Adrenal gland (tissue), 5 donors: ENCODE data around the gene BRIP1.

Experiments used
- CTCF ChIP-seq, 6 experiments: fragments of 450-650 bp in 4 of 6; fragments of 200-600 bp in 2 of 6; sonication (generic) in 1 of 6; IDR thresholded peaks; 1 replicate in 5 of 6; 2 replicates in 1 of 6; pipeline versions ENCODE4 v1.5.1 to v1.8.0; 2016 to 2021; ENCODE audit warnings: antibody characterized with exemption in 6 of 6, mild to moderate bottlenecking in 2 of 6, moderate library complexity in 1 of 6
- POLR2A ChIP-seq, 2 donors: fragments of 450-650 bp; IDR thresholded peaks; one replicate each; pipeline ENCODE4 v1.6.1; 2017; ENCODE audit warnings: antibody characterized with exemption in 2 of 2, mild to moderate bottlenecking in 2 of 2, moderate library complexity in 1 of 2
- donor health status: DM: no; HTN: no; CAD: no.

GRCh38 chr17:61701334-61701733 is 162.0 kb downstream of the BRIP1 start:
- no peak for TF ChIP-seq POLR2A (IDR thresholded peaks at IDR 0.05)
- no peak for TF ChIP-seq CTCF (IDR thresholded peaks at IDR 0.05)
